Hepatocyte (in vitro differentiated cells): ENCODE results near the gene LATS2.

ENCODE experiments used
- EZH2 ChIP-seq: fragments of 200-600 bp; sonication (generic); IDR thresholded peaks from 2 replicates; pipeline ENCODE4 v1.6.1; 2016; ENCODE audit warnings: antibody characterized with exemption, mild to moderate bottlenecking, borderline replicate concordance
- TF ChIP-seq, protein P1 (sequence below): fragments of 200-600 bp; sonication (generic); IDR thresholded peaks from 2 replicates; pipeline ENCODE4 v1.5.1; 2016; ENCODE audit warnings: antibody characterized with exemption, mild to moderate bottlenecking; ENCODE audit not compliant: poor library complexity

- TF ChIP-seq, protein P1, sequence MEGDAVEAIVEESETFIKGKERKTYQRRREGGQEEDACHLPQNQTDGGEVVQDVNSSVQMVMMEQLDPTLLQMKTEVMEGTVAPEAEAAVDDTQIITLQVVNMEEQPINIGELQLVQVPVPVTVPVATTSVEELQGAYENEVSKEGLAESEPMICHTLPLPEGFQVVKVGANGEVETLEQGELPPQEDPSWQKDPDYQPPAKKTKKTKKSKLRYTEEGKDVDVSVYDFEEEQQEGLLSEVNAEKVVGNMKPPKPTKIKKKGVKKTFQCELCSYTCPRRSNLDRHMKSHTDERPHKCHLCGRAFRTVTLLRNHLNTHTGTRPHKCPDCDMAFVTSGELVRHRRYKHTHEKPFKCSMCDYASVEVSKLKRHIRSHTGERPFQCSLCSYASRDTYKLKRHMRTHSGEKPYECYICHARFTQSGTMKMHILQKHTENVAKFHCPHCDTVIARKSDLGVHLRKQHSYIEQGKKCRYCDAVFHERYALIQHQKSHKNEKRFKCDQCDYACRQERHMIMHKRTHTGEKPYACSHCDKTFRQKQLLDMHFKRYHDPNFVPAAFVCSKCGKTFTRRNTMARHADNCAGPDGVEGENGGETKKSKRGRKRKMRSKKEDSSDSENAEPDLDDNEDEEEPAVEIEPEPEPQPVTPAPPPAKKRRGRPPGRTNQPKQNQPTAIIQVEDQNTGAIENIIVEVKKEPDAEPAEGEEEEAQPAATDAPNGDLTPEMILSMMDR = no peak
- no peak for TF ChIP-seq EZH2
Observed at GRCh38 chr13:20995245-20995838, 66.0 kb downstream of the LATS2 start.
